Activated T-cell treated with anti-CD3 and anti-CD28 coated beads, Interleukin-2, amount 50 U/mL, for 24 hours (primary cell): ENCODE results near the gene RETN.

ENCODE experiments used
- DNase-seq: peaks from one replicate; pipeline ENCODE4 v3.0.0-alpha.2; 2020
- H3K27ac Mint-ChIP-seq: 2 replicates; pipeline ENCODE4 v1.8.0; 2020; ENCODE audit warnings: mild to moderate bottlenecking, mixed read lengths
- H3K27me3 Mint-ChIP-seq: 2 replicates; pipeline ENCODE4 v1.8.0; 2020; ENCODE audit warnings: mixed read lengths
- H3K36me3 Mint-ChIP-seq: 2 replicates; pipeline ENCODE4 v1.8.0; 2020; ENCODE audit warnings: low read depth, mixed read lengths
- H3K4me1 Mint-ChIP-seq: 2 replicates; pipeline ENCODE4 v1.8.0; 2020; ENCODE audit warnings: low read depth, mixed read lengths
- H3K4me3 Mint-ChIP-seq: 2 replicates; pipeline ENCODE4 v1.8.0; 2020; ENCODE audit warnings: mild to moderate bottlenecking, moderate library complexity, mixed read lengths
- H3K9me3 Mint-ChIP-seq: 2 replicates; pipeline ENCODE4 v1.8.0; 2020; ENCODE audit warnings: mixed read lengths

RETN gene

GRCh38 chr19:7715671-7716070, 46.8 kb downstream of the RETN start:
- no peak overlapping the region for H3K4me3 Mint-ChIP-seq
- H3K27ac Mint-ChIP-seq, result no peak overlapping the region
- DNase-seq, result no peak

DNA sequence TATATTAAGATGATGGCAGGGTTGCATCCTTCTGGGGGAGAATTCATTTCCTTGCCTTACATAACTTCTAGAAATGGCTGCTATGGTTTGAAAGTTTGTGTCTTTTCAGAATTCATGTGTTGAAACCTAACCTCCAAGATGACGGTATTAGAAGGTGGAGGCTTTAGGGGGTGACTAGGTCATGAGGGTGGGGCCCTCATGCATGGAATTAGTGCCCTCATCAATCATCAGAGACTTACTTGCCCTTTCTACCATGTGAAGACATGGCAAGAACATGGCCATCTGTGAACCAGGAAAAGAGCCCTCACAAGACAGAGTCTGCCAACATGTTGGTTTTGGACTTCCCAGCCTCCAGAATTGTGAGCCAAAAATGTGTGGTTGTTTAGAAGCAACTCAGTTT, 47.9 kb downstream of the RETN start:
- H3K9me3 Mint-ChIP-seq, result peaks cover 7% of the 10 kb centered on the region
- no peak overlapping the region for H3K27ac Mint-ChIP-seq
- peaks cover 10% of the 10 kb centered on the region for H3K4me1 Mint-ChIP-seq
- no peak overlapping the region for H3K4me3 Mint-ChIP-seq
- no peak for DNase-seq
- H3K27me3 Mint-ChIP-seq, result peaks cover 4% of the 10 kb centered on the region
- no peaks in the 10 kb centered on the region for H3K36me3 Mint-ChIP-seq

More at GRCh38 chr19:7715671-7716070, 46.8 kb downstream of the RETN start:
- H3K9me3 Mint-ChIP-seq, result peaks cover 7% of the 10 kb centered on the region
- H3K36me3 Mint-ChIP-seq, result no peaks in the 10 kb centered on the region
- H3K27me3 Mint-ChIP-seq, result peaks cover 4% of the 10 kb centered on the region
- H3K4me1 Mint-ChIP-seq, result peaks cover 10% of the 10 kb centered on the region

GRCh38 chr19:7718668-7719067, 49.8 kb downstream of the RETN start:
- no peak overlapping the region for H3K4me3 Mint-ChIP-seq
- no peak for DNase-seq
- H3K27ac Mint-ChIP-seq, result no peak overlapping the region
- peaks cover 10% of the 10 kb centered on the region for H3K4me1 Mint-ChIP-seq
- H3K9me3 Mint-ChIP-seq, result peaks cover 7% of the 10 kb centered on the region
- peaks cover 7% of the 10 kb centered on the region for H3K27me3 Mint-ChIP-seq
- no peaks in the 10 kb centered on the region for H3K36me3 Mint-ChIP-seq
